Sigmoid colon (tissue), 7 donors: ENCODE measurements around the gene CDX2. TPM values are rescaled to one million over a fixed set of nuclear protein-coding genes. Genes with fewer than 3 reads are reported as not detected.

Experiments
- DNase-seq: peaks from one replicate; pipeline ENCODE4 v3.0.0-alpha.2; 2019
- H3K27ac ChIP-seq, 4 donors: fragments of 200-600 bp; sonication (generic); one replicate each; pipeline ENCODE4 v1.5.1; 2016 to 2019; ENCODE audit warnings: mild to moderate bottlenecking in 1 of 4
- H3K27me3 ChIP-seq, 3 donors: fragments of 200-600 bp; sonication (generic); one replicate each; pipeline ENCODE4 v1.5.1; 2019; ENCODE audit warnings: mild to moderate bottlenecking in 1 of 3
- H3K36me3 ChIP-seq, 4 donors: fragments of 200-600 bp; sonication (generic); one replicate each; pipeline ENCODE4 v1.5.1; 2016 to 2019
- H3K4me1 ChIP-seq, 4 donors: fragments of 200-600 bp; sonication (generic); one replicate each; pipeline ENCODE4 v1.5.1; 2017 to 2019
- H3K4me3 ChIP-seq, 4 donors: fragments of 200-600 bp; sonication (generic); one replicate each; pipeline ENCODE4 v1.5.1; 2017 to 2019; ENCODE audit warnings: mild to moderate bottlenecking in 2 of 4, moderate library complexity in 1 of 4
- H3K9me3 ChIP-seq, 4 donors: fragments of 200-600 bp in 3 of 4; sonication (generic) in 3 of 4; one replicate each; pipeline versions ENCODE4 v1.5.1 to v1.6.1; 2013 to 2019
- EP300 ChIP-seq, 4 donors: sonication (generic); formaldehyde crosslinking; IDR thresholded peaks; one replicate each; pipeline ENCODE4 v1.6.1; 2017; ENCODE audit warnings: antibody characterized with exemption in 4 of 4
- POLR2A ChIP-seq, 2 donors: fragments of 450-650 bp; IDR thresholded peaks; one replicate each; pipeline ENCODE4 v1.6.1; 2016; ENCODE audit warnings: antibody characterized with exemption in 2 of 2, mild to moderate bottlenecking in 2 of 2, moderate library complexity in 2 of 2
- POLR2AphosphoS5 ChIP-seq, 4 donors: sonication (generic); formaldehyde crosslinking; IDR thresholded peaks; one replicate each; pipeline ENCODE4 v1.6.1; 2017; ENCODE audit warnings: antibody characterized with exemption in 4 of 4
- WGBS, 2 donors: extraction: QIAGEN DNeasy Blood & Tissue Kit; methylation state at CpG; one replicate each; pipeline ENCODE4 v1.1.7; 2013; 5-methylcytosine and 5-hydroxymethylcytosine counted together
- intact Hi-C: fragments of 100-400 bp; cut with DNase I; formaldehyde crosslinking; loops from one replicate; pipeline ENCODE4 v1.15.1; 2023
- polyA plus RNA-seq, 3 donors: library from polyadenylated mRNA; stranded (reverse); fragments of 200-250 nt; gene quantifications; one replicate each; pipeline ENCODE4 v1.2.3, GENCODE V29; 2013
- total RNA-seq, 4 donors: library from RNA; depleted of rRNA; stranded (reverse); fragments of >200 nt; gene quantifications; one replicate each; pipeline ENCODE4 v1.1.0, GENCODE V29; 2016
- TF ChIP-seq, protein P1 (sequence below), 4 experiments: fragments of 450-650 bp in 3 of 4; fragments of 200-600 bp in 1 of 4; IDR thresholded peaks; one replicate each; pipeline ENCODE4 v1.5.1; 2016 to 2019; ENCODE audit warnings: antibody characterized with exemption in 4 of 4, mild to moderate bottlenecking in 3 of 4, moderate library complexity in 2 of 4
- donor health status: healthy with polysubstance abuse.
- donor health status: Bipolar disorder and iron deficiency.
- donor health status: healthy.

Gene CDX2
- total and polyA plus RNA-seq, 7 donors, result 146 to 220 (median 168) TPM; not detected in 4

DNA sequence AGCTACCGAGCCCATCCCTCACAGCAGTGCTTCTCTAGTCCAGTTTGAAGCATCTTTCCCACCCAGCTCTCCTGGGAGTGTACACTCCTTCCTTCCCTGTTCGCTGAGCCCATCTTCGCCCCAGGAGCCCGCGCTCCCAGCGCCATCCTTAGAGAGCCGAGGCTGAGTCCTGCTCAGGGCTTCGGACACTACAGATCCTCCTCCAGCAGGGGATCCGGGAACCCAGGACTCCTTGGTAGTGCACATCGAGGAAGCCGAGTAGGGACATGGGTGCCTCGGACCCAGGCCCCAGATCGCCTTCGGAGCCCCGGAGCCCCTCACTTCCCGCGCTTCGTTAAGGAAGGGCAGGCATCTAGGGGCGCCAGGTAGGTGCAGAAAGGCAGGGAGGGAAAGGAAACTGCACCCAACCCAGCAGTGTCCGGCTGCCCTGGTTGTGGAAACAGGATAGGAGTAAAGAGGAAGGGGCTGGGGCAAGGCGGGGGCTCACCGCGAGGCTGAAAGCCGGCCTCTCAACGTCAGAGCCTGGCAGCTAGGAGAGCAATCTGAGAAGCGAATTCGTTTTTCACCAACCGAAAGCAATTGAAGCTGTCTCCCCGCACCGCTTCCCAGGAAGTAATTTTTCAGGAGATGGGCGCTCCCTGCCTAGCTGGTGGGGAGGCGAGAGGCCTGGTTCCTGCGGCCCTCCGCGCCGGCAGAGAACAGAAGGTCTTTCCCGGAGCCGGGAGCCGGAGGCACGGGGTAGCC lies 48.3 kb downstream of the CDX2 start:
- TF ChIP-seq POLR2A (IDR thresholded peaks at IDR 0.05) (no peak), POLR2AphosphoS5 (IDR thresholded peaks at IDR 0.05) (no peak), EP300 (IDR thresholded peaks at IDR 0.05) (no peak)
- TF ChIP-seq, protein P1, sequence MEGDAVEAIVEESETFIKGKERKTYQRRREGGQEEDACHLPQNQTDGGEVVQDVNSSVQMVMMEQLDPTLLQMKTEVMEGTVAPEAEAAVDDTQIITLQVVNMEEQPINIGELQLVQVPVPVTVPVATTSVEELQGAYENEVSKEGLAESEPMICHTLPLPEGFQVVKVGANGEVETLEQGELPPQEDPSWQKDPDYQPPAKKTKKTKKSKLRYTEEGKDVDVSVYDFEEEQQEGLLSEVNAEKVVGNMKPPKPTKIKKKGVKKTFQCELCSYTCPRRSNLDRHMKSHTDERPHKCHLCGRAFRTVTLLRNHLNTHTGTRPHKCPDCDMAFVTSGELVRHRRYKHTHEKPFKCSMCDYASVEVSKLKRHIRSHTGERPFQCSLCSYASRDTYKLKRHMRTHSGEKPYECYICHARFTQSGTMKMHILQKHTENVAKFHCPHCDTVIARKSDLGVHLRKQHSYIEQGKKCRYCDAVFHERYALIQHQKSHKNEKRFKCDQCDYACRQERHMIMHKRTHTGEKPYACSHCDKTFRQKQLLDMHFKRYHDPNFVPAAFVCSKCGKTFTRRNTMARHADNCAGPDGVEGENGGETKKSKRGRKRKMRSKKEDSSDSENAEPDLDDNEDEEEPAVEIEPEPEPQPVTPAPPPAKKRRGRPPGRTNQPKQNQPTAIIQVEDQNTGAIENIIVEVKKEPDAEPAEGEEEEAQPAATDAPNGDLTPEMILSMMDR (IDR thresholded peaks at IDR 0.05), result no peak
- Histone ChIP-seq H3K27ac (no peak overlapping the region), H3K27me3 (peaks cover 87 to 100% (median 97%) of the 10 kb centered on the region in 3 donors), H3K4me3 (peak overlapping the region; percentile 4 to 46 (median 29)), H3K36me3 (no peaks in the 10 kb centered on the region), H3K4me1 (peaks cover 0 to 51% (median 46%) of the 10 kb centered on the region in 4 donors), H3K9me3 (no peaks in the 10 kb centered on the region)
- no peak for DNase-seq
- intact Hi-C loops, result no loop called here
- WGBS, 2 donors, result 1 to 2% methylated on average over 40 of the region's 40 CpGs

DNA sequence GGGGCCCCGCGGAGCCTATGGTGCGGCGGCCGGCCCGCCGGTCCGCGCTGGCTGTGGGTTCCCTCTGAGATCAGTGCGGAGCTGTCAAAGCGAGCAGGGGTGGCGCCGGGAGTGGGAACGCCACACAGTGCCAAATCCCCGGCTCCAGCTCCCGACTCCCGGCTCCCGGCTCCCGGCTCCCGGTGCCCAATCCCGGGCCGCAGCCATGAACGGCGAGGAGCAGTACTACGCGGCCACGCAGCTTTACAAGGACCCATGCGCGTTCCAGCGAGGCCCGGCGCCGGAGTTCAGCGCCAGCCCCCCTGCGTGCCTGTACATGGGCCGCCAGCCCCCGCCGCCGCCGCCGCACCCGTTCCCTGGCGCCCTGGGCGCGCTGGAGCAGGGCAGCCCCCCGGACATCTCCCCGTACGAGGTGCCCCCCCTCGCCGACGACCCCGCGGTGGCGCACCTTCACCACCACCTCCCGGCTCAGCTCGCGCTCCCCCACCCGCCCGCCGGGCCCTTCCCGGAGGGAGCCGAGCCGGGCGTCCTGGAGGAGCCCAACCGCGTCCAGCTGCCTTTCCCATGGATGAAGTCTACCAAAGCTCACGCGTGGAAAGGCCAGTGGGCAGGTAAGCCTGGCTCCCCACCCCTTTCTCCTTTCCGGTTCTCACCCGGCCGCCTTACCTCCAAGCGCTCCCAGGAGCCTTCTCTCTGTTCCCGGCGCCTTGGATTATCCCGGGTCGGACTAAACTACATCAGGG lies 49.0 kb downstream of the CDX2 start, which contains the start of gene PDX1:
TSS of gene PDX1 (plus strand) at position 67 of the 743 bp plus-strand sequence. CDS start at position 206, 139 bp downstream.
- H3K36me3 ChIP-seq, result no peaks in the 10 kb centered on the region
- no peak within 1 kb of the TSS for H3K27ac ChIP-seq
- peaks cover 91 to 100% (median 97%) of the 10 kb centered on the region in 3 donors for H3K27me3 ChIP-seq
- H3K4me1 ChIP-seq, result peaks cover 0 to 51% (median 46%) of the 10 kb centered on the region in 4 donors
- DNase-seq, result no peak
- peak within 1 kb of the TSS; percentile 4 to 46 (median 29) for H3K4me3 ChIP-seq
- no peaks in the 10 kb centered on the region for H3K9me3 ChIP-seq
- 1 to 2% methylated on average over 76 of the region's 76 CpGs for WGBS, 2 donors
- TF ChIP-seq POLR2AphosphoS5 (IDR thresholded peaks at IDR 0.05) (no peak), POLR2A (IDR thresholded peaks at IDR 0.05) (no peak), EP300 (IDR thresholded peaks at IDR 0.05) (no peak)
- TF ChIP-seq, protein P1 (IDR thresholded peaks at IDR 0.05), result no peak
- intact Hi-C loops, result no loop called here

DNA sequence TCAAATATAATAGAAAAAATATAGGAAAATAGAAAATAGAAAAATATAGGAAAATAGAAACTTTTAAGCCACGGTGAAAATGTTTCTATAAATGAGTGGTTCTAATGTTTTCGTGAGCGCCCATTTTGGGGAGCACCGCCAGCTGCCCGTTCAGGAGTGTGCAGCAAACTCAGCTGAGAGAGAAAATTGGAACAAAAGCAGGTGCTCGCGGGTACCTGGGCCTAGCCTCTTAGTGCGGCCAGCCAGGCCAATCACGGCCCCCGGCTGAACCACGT lies 49.5 kb downstream of the CDX2 start:
- 3 to 5% methylated on average over 11 of the region's 11 CpGs for WGBS, 2 donors
- Histone ChIP-seq H3K36me3 (no peaks in the 10 kb centered on the region), H3K27ac (no peak overlapping the region), H3K27me3 (peaks cover 87 to 100% (median 94%) of the 10 kb centered on the region in 3 donors), H3K4me1 (peaks cover 0 to 51% (median 45%) of the 10 kb centered on the region in 4 donors), H3K9me3 (no peaks in the 10 kb centered on the region), H3K4me3 (peak overlapping the region in 3 of 4 donors; percentile 26 to 46 (median 31))
- no peak for DNase-seq
- intact Hi-C loops, result no loop called here
- TF ChIP-seq EP300 (IDR thresholded peaks at IDR 0.05) (no peak), POLR2A (IDR thresholded peaks at IDR 0.05) (no peak), POLR2AphosphoS5 (IDR thresholded peaks at IDR 0.05) (no peak)
- TF ChIP-seq, protein P1 (IDR thresholded peaks at IDR 0.05), result no peak

DNA sequence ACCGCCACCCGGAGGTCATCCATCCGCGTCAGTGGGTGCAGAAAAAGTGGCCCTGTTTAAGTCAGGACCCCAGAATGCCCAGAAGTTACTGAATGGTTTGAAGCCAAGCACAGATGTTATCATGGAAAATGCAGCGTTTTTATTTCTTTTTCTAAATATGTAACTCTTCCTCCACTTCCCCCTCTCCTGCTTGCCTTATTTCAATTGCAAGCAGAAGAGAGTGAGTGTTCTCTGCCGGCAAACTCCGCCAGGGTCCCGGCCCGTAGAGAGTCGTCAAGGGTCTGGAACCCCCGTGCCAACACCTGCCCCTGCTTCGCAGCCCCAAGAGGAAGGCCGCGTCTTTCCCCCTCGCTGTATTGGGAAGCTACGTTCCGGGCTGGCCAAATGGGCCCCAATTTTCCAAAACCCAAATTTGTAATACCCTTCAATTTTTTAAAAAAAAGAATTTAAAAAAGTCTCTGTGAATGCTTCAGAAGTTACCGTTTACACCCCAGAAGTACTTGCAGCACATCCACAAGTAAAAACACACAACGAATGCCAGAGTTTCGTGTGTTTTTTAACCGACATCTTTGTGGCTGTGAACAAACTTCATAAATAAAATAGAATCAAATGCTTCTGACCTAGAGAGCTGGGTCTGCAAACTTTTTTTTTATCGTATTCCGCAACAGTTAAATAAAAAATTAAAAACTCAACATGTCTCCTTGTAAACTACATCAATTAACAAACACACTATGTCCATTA lies 50.0 kb downstream of the CDX2 start:
- H3K27ac ChIP-seq, result no peak overlapping the region
- intact Hi-C loops, result no loop called here
- 19 to 36% methylated on average over 23 of the region's 23 CpGs for WGBS, 2 donors
- H3K27me3 ChIP-seq, result peaks cover 83 to 100% (median 94%) of the 10 kb centered on the region in 3 donors
- H3K9me3 ChIP-seq, result no peaks in the 10 kb centered on the region
- no peaks in the 10 kb centered on the region for H3K36me3 ChIP-seq
- H3K4me3 ChIP-seq, result peak overlapping the region in 1 of 4 donors; percentile 46
- TF ChIP-seq, protein P1 (IDR thresholded peaks at IDR 0.05), result no peak
- TF ChIP-seq POLR2A (IDR thresholded peaks at IDR 0.05) (no peak), EP300 (IDR thresholded peaks at IDR 0.05) (no peak), POLR2AphosphoS5 (IDR thresholded peaks at IDR 0.05) (peak in 2 of 4 donors; percentile 51 to 63)
- DNase-seq, result no peak
- peaks cover 0 to 47% (median 41%) of the 10 kb centered on the region in 4 donors for H3K4me1 ChIP-seq
